ENCODE results near the gene GUCD1. TPM values are rescaled to one million over a fixed set of nuclear protein-coding genes. Genes with fewer than 3 reads are reported as not detected.

Gene GUCD1
- polyA plus RNA-seq, 3 donors = 67.1 to 85.9 (median 72.5) TPM

- peaks cover 2 to 3% (median 2%) of the 10 kb centered on the region in 3 donors for H3K27me3 Mint-ChIP-seq (ENCODE audit: low read depth in 3 of 3)
- intact Hi-C loops (cut with micrococcal nuclease) = no loop called here
- DNase-seq = no peak
- H3K4me1 Mint-ChIP-seq = peaks cover 46% of the 10 kb centered on the region
- Histone ChIP-seq H3K4me1 (ENCODE audit: control insufficient read depth in 1 of 2, insufficient read depth in 2 of 2, low read length in 2 of 2) (peaks cover 34 to 43% of the 10 kb centered on the region in 2 donors), H3K36me3 (replicated peaks in 1 of 2; ENCODE audit: control insufficient read depth in 1 of 2, insufficient read depth in 2 of 2, low read length in 2 of 2) (peaks cover 32 to 49% of the 10 kb centered on the region in 2 donors), H3K79me2 (ENCODE audit: insufficient read depth, low read length) (peaks cover 75% of the 10 kb centered on the region), H3K27me3 (ENCODE audit: control insufficient read depth in 2 of 2, insufficient read depth in 2 of 2, low read length in 2 of 2) (no peaks in the 10 kb centered on the region), H3K4me2 (replicated peaks; ENCODE audit: extremely low read depth, low read length, poor library complexity, severe bottlenecking) (no peak overlapping the region), H4K20me1 (ENCODE audit: insufficient read depth, low read length) (peaks cover 66% of the 10 kb centered on the region), H3K27ac (ENCODE audit: low read depth in 1 of 2, low read length in 2 of 2) (peak overlapping the region; percentile 64 to 73), H3K9me3 (replicated peaks in 1 of 2; ENCODE audit: control insufficient read depth in 1 of 2, insufficient read depth in 1 of 2, low read length in 2 of 2) (no peaks in the 10 kb centered on the region), H3K9ac (ENCODE audit: insufficient read depth, low read length, poor library complexity, severe bottlenecking) (peak overlapping the region; percentile 30), H3K4me3 (replicated peaks in 1 of 3; ENCODE audit: low read depth in 2 of 3, low read length in 3 of 3) (no peak overlapping the region), H2AFZ (ENCODE audit: insufficient read depth, low read depth, low read length, poor library complexity, severe bottlenecking) (no peak overlapping the region)
- no peak for TF ChIP-seq CTCF (IDR thresholded peaks at IDR 0.05)
- WGBS (ENCODE audit: insufficient coverage) = 60% methylated on average over 5 of the region's 6 CpGs
- H3K4me3 Mint-ChIP-seq = peak overlapping the region in 1 of 2 donors; percentile 32
- H3K9me3 Mint-ChIP-seq = no peaks in the 10 kb centered on the region
- H3K36me3 Mint-ChIP-seq = peaks cover 48 to 60% of the 10 kb centered on the region in 2 donors
- H3K27ac Mint-ChIP-seq = peak overlapping the region; percentile 74 to 99 (median 92)
Observed at GRCh38 chr22:24550902-24551435, 4.0 kb downstream of the GUCD1 start.

- H3K4me1 ChIP-seq (ENCODE audit: control insufficient read depth in 1 of 2, insufficient read depth in 2 of 2, low read length in 2 of 2) = peaks cover 34 to 39% of the 10 kb centered on the region in 2 donors
- H2AFZ ChIP-seq (ENCODE audit: insufficient read depth, low read depth, low read length, poor library complexity, severe bottlenecking) = no peak overlapping the region
- H3K27ac ChIP-seq (ENCODE audit: low read depth in 1 of 2, low read length in 2 of 2) = peak overlapping the region; percentile 64 to 73
- peaks cover 49 to 67% of the 10 kb centered on the region in 2 donors for H3K36me3 Mint-ChIP-seq
- H3K9me3 Mint-ChIP-seq = no peaks in the 10 kb centered on the region
- no peaks in the 10 kb centered on the region for H3K27me3 ChIP-seq (ENCODE audit: control insufficient read depth in 2 of 2, insufficient read depth in 2 of 2, low read length in 2 of 2)
- H3K4me3 Mint-ChIP-seq = peak overlapping the region; percentile 26 to 32
- peaks cover 34 to 56% of the 10 kb centered on the region in 2 donors for H3K36me3 ChIP-seq (replicated peaks in 1 of 2; ENCODE audit: control insufficient read depth in 1 of 2, insufficient read depth in 2 of 2, low read length in 2 of 2)
- 71% methylated on average over 4 of the region's 8 CpGs for WGBS (ENCODE audit: insufficient coverage)
- H3K79me2 ChIP-seq (ENCODE audit: insufficient read depth, low read length) = peaks cover 73% of the 10 kb centered on the region
- H3K27me3 Mint-ChIP-seq (ENCODE audit: low read depth in 3 of 3) = peaks cover under 1 to 3% (median 2%) of the 10 kb centered on the region in 3 donors
- intact Hi-C loops (cut with micrococcal nuclease) = no loop called here
- no peak overlapping the region for H3K4me3 ChIP-seq (replicated peaks in 1 of 3; ENCODE audit: low read depth in 2 of 3, low read length in 3 of 3)
- H3K9me3 ChIP-seq (replicated peaks in 1 of 2; ENCODE audit: control insufficient read depth in 1 of 2, insufficient read depth in 1 of 2, low read length in 2 of 2) = no peaks in the 10 kb centered on the region
- no peak for TF ChIP-seq CTCF (IDR thresholded peaks at IDR 0.05)
- peak overlapping the region; percentile 23 for H3K9ac ChIP-seq (ENCODE audit: insufficient read depth, low read length, poor library complexity, severe bottlenecking)
- H4K20me1 ChIP-seq (ENCODE audit: insufficient read depth, low read length) = peaks cover 66% of the 10 kb centered on the region
- peaks cover 45% of the 10 kb centered on the region for H3K4me1 Mint-ChIP-seq
- DNase-seq = peak; percentile 70 to 85 (median 76)
- H3K4me2 ChIP-seq (replicated peaks; ENCODE audit: extremely low read depth, low read length, poor library complexity, severe bottlenecking) = no peak overlapping the region
- H3K27ac Mint-ChIP-seq = peak overlapping the region; percentile 74 to 99 (median 92)
Observed at GRCh38 chr22:24550028-24550901, 4.7 kb downstream of the GUCD1 start.

All from CD14-positive monocyte (primary cell).